ENCODE measurements around the gene USF1. TPM values are rescaled to one million over a fixed set of nuclear protein-coding genes. Genes with fewer than 3 reads are reported as not detected.

The USF1 gene
- total RNA-seq, 2 experiments from 2014 or later = 60.9 to 83.1 TPM

- H3K4me1 ChIP-seq (ENCODE audit: insufficient read depth, low read length, poor library complexity, severe bottlenecking) = peaks cover 66% of the 10 kb centered on the region
- TF ChIP-seq EZH2phosphoT487 (IDR thresholded peaks at IDR 0.05; ENCODE audit: borderline replicate concordance, low read depth, low read length) = no peak
- TF ChIP-seq, protein P1, sequence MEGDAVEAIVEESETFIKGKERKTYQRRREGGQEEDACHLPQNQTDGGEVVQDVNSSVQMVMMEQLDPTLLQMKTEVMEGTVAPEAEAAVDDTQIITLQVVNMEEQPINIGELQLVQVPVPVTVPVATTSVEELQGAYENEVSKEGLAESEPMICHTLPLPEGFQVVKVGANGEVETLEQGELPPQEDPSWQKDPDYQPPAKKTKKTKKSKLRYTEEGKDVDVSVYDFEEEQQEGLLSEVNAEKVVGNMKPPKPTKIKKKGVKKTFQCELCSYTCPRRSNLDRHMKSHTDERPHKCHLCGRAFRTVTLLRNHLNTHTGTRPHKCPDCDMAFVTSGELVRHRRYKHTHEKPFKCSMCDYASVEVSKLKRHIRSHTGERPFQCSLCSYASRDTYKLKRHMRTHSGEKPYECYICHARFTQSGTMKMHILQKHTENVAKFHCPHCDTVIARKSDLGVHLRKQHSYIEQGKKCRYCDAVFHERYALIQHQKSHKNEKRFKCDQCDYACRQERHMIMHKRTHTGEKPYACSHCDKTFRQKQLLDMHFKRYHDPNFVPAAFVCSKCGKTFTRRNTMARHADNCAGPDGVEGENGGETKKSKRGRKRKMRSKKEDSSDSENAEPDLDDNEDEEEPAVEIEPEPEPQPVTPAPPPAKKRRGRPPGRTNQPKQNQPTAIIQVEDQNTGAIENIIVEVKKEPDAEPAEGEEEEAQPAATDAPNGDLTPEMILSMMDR (conservative IDR thresholded peaks at IDR 0.05; ENCODE audit: low read length) = peak; percentile 35; the same call in 1 of the 2 replicates
- BruUV-seq (replicated peaks) = no TSS peak
- H3K4me3 ChIP-seq (ENCODE audit: low read depth, low read length, poor library complexity, severe bottlenecking) = peak within 1 kb of the TSS; percentile 81
- POLR2A ChIA-PET = interaction anchor here (0.5 to 1.9 kb wide), 7 partner anchors 8 to 365 kb away, joined by 3 to 7 read pairs (median 5); partner anchors contain the start of genes ARHGAP30 and KLHDC9
- no peaks in the 10 kb centered on the region; the same call in 1 of the 2 replicates for H3K9me3 ChIP-seq (ENCODE audit: low read length)
- no peaks in the 10 kb centered on the region for H4K20me1 ChIP-seq (ENCODE audit: insufficient read depth, low read length)
- peaks cover 64% of the 10 kb centered on the region for H3K36me3 ChIP-seq (ENCODE audit: insufficient read depth, low read length)
- peak within 1 kb of the TSS; percentile 14 for H2AFZ ChIP-seq (ENCODE audit: low read length)
- intact Hi-C loops (cut with micrococcal nuclease; ENCODE audit: unreplicated experiment) = loop anchor here (2.0 kb wide), 1 partner anchor 42 kb away; no protein-coding TSS in a partner anchor
- DNase-seq (ENCODE audit: low spot score) = peak; percentile 87
- H3K27ac ChIP-seq (ENCODE audit: low read depth, low read length, poor library complexity, severe bottlenecking) = peak within 1 kb of the TSS; percentile 57
- CTCF ChIA-PET (ENCODE audit: unreplicated experiment) = interaction anchor here (1.2 kb wide), 1 partner anchor 17 kb away, joined by 3 read pairs; the partner anchor contains the start of gene F11R
- no peaks in the 10 kb centered on the region for H3K9me2 ChIP-seq (ENCODE audit: insufficient read depth, low read length)
- peaks cover 17% of the 10 kb centered on the region; the same call in 1 of the 2 replicates for H3K79me2 ChIP-seq (ENCODE audit: insufficient read depth, low read depth, low read length)
- peak within 1 kb of the TSS; percentile 92 for H3K4me2 ChIP-seq (ENCODE audit: low read length)
Observed at GRCh38 chr1:161038523-161039153, 7.1 kb downstream of the USF1 start, which contains the start of gene TSTD1. Gene TSTD1 (minus strand): TSS chr1:161038964. CDS start chr1:161038889, 75 bp downstream.

GRCh38 chr1:161037661-161038522 is 7.9 kb downstream of the USF1 start:
- H4K20me1 ChIP-seq (ENCODE audit: insufficient read depth, low read length) = no peaks in the 10 kb centered on the region
- intact Hi-C loops (cut with micrococcal nuclease; ENCODE audit: unreplicated experiment) = loop anchor here (2.0 kb wide), 1 partner anchor 41 kb away; no protein-coding TSS in a partner anchor
- TF ChIP-seq, protein P1 (conservative IDR thresholded peaks at IDR 0.05; ENCODE audit: low read length) = no peak
- TF ChIP-seq EZH2phosphoT487 (IDR thresholded peaks at IDR 0.05; ENCODE audit: borderline replicate concordance, low read depth, low read length) = no peak
- peak; percentile 36 for DNase-seq (ENCODE audit: low spot score)
- peak overlapping the region; percentile 57 for H3K27ac ChIP-seq (ENCODE audit: low read depth, low read length, poor library complexity, severe bottlenecking)
- H3K9me2 ChIP-seq (ENCODE audit: insufficient read depth, low read length) = no peaks in the 10 kb centered on the region
- H3K4me2 ChIP-seq (ENCODE audit: low read length) = peak overlapping the region; percentile 92
- peak overlapping the region; percentile 81 for H3K4me3 ChIP-seq (ENCODE audit: low read depth, low read length, poor library complexity, severe bottlenecking)
- H3K9me3 ChIP-seq (ENCODE audit: low read length) = no peaks in the 10 kb centered on the region; the same call in 1 of the 2 replicates
- H3K79me2 ChIP-seq (ENCODE audit: insufficient read depth, low read depth, low read length) = peaks cover 11% of the 10 kb centered on the region; the same call in 1 of the 2 replicates
- BruUV-seq (replicated peaks) = no TSS peak
- peaks cover 59% of the 10 kb centered on the region for H3K4me1 ChIP-seq (ENCODE audit: insufficient read depth, low read length, poor library complexity, severe bottlenecking)
- ChIA-PET CTCF (ENCODE audit: unreplicated experiment) (interaction anchor here (1.2 kb wide), 1 partner anchor 16 kb away, joined by 3 read pairs; the partner anchor contains the start of gene F11R), POLR2A (interaction anchor here (0.5 to 1.9 kb wide), 6 partner anchors 9 to 60 kb away, joined by 4 to 7 read pairs (median 5); partner anchors contain the start of genes ARHGAP30 and KLHDC9)
- peaks cover 59% of the 10 kb centered on the region for H3K36me3 ChIP-seq (ENCODE audit: insufficient read depth, low read length)
- peak overlapping the region; percentile 14; the same call in 1 of the 2 replicates for H2AFZ ChIP-seq (ENCODE audit: low read length)
